ENCODE data around the gene COL4A2.
A peak's percentile ranks its signal among the peaks of the same experiment; 100 is the strongest.

DNA sequence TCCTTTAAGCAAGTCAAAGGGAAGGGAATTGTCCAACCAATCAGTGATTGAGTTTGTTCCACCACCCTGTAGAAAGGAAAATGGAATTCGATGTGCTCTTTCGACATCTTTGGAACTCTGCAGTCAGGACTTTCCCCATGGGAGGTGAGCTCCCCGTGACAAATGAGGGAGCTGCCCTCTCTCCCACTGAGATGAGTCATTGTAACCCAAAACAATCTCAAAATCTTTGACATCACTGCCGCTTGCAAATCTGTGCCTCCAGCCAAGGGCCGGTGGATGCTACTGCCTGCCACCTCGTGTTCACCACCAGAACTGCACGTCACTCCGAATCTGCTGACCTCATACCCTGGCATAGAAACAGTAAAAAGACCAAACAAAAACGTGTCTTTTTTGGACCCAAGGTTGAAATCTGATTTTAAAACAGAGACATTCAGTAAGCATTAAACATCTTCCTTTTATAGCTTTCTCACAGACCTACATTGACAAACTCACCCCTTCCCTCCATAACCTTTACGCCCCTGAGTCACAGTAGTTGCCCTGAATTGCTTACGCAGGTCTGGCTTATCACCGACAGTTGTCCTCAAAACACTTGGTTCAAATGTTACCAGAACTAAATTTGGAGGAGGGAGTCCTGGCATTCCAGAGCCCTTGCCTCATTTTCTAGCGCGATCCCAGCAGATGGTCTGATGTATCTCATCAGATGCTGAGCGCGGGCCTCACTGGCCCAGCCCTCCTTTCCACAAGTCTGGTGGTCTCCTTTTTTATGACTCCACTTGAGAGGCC is 105.2 kb downstream of the COL4A2 start:
- TF ChIP-seq, protein P1, sequence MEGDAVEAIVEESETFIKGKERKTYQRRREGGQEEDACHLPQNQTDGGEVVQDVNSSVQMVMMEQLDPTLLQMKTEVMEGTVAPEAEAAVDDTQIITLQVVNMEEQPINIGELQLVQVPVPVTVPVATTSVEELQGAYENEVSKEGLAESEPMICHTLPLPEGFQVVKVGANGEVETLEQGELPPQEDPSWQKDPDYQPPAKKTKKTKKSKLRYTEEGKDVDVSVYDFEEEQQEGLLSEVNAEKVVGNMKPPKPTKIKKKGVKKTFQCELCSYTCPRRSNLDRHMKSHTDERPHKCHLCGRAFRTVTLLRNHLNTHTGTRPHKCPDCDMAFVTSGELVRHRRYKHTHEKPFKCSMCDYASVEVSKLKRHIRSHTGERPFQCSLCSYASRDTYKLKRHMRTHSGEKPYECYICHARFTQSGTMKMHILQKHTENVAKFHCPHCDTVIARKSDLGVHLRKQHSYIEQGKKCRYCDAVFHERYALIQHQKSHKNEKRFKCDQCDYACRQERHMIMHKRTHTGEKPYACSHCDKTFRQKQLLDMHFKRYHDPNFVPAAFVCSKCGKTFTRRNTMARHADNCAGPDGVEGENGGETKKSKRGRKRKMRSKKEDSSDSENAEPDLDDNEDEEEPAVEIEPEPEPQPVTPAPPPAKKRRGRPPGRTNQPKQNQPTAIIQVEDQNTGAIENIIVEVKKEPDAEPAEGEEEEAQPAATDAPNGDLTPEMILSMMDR (IDR thresholded peaks at IDR 0.05; ENCODE audit: low read length) = peak; percentile 97
- no peak for TF ChIP-seq EZH2 (IDR thresholded peaks at IDR 0.05; ENCODE audit: borderline replicate concordance, low read length)
